Astrocyte of the hippocampus (primary cell): Measurements from ENCODE around the gene LGALS8.
"Not testable (repeated sequence)": the region's sequence is repeated elsewhere in the genome, so short reads cannot be mapped to it uniquely, and the experiment has no call there.

Source experiments
- DNase-seq: peaks from one replicate; pipeline ENCODE4 v3.0.0; 2011; ENCODE audit warnings: low read depth, low spot score

The LGALS8 gene

DNA sequence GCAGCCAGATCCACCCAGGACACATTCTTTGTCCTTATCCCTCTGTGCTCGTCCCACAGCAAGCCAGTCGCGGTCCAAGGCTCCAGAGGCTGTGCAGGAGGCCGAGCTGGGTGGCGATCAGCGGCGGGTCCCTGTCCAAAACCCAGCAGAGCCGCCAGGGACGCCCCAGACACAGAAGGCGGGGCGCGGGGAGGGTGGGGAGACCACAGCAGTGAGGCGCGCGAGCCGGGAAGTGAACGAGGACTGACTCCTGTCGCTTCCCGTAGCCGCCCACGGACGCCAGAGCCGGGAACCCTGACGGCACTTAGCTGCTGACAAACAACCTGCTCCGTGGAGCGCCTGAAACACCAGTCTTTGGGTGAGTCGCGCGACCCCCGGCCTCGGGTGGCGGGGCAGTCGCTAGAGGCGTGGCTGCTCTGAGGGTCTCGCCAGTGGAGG lies at the start of gene LGALS8:
Gene LGALS8, plus strand, starts transcription at position 279 of the 438 bp plus-strand sequence. CDS start 2,089 bp downstream, outside the sequence.
- DNase-seq: peak; percentile 86

DNA sequence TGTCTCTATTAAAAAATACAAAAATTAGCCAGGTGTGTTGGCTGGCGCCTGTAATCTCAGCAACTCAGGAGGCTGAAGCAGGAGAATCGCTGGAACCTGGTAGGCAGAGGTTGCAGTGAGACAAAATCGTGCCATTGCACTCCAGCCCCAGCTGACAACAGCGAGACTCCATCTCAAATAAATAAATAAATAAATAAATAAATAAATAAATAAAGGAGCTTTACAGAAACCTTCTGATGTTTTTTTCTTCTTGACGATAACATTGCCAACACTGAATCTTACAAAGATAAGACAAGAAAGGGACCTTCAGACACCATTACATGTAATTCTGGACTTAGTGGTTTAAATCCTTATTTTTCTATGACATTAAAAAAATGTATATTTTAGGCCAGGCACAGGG lies 47.8 kb upstream of the LGALS8 start:
- no peak for DNase-seq

DNA sequence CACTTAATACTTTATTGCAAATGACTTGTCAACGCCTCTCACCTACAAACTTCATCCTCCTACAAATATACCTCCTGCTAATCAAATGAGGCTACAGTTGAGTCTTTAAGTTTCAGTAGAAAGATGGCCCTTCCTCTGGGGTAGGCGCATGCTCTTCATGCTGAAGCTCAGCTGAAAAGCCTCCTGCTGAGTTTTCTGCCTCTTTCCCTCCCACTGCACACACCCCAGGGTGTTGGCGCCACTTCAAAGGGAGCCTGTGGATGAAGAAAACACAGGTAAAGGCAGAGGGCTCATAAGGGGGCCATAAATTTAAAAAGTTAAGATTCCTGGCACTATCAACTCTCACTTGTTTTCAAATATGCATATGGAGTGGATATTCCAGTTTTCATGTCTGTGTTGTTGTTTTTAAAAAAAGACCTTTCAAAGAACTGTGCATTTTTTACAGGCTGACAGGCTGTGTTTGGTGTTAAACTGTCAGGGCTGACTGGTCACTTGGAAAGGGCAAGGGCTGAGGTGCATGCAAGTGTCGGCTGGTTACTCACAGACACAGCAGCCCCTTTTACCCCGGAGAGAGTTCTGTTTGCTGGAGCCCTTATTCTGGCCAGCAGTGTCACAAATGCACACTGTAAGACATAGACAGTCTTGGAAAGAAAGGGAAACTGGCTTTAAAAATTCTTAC lies 42.9 kb upstream of the LGALS8 start:
- DNase-seq: no peak

DNA sequence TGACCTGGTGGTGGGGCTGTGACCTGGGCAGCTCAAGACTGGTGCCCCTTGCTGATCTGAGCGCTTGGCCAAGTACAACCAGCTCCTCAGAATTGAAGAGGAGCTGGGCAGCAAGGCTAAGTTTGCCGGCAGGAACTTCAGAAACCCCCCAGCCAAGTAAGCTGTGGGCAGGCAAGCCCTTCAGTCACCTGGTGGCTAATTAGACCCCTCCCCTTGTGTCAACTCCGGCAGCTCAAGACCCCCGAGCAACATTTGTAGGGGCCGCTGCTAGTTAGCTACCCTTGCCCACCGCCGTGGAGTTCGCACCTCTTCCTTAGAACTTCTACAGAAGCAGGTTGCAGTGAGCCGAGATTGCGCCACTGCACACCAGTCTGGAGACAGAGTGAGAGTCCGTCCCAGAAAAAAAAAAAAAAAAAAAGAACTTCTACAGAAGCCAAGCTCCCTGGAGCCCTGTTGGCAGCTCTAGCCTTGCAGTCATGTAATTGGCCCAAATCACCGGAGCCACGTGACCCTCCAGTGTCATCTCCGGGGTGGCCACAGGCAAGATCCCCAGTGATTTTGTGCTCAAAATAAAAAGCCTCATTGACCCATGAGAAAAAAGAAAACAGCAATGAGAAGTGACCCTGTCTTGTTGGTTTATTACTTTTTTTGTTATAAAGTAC lies 39.3 kb upstream of the LGALS8 start:
- DNase-seq: no peak

DNA sequence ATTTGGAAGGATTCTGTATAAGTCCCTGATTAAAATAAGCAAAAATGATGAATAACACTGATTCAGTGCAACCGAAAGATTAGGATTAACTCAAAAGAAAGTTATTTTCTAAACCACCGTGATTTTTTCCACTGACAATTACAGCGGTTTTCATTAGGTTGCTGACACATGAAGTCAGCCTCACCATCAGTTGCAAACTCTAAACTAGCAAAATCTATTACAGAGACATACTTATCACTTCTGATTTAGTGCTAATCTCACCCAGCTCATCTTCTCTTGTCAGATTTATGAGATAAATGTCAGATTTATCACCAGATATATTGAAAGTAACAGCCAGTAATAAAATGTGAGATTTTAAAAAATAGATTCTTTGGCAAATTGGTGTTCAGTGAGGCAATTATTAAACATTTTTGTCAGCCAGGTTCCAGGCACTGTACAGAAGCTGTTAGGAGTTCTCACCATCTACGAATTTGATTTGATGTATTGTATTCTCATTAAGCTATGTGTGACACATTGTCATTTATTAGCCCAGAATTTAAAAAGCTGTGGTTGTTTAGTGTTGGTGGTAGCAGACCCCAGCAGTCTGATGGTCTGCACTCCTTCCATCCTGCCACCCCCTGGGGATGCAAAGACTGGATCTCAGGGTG lies 37.3 kb upstream of the LGALS8 start:
- no peak for DNase-seq

DNA sequence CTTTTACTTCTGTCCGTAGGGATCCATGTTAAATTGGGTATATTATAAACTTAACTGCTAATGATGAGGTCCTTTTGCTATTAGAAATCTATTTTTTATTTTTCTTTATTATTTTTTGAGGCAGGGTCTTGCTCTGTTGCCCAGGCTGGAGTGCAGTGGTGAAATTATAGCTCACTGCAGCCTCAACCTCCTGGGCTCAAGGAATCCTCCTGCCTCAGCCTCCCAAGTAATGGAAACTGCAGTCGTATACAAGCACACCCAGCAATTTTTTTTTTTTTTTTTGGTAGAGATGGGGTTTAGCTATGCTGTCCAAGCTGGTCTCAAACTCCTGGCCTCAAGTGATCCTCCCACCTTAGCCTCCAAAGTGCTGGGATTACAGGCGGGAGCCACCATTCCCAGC lies 34.6 kb upstream of the LGALS8 start:
- DNase-seq: not testable (repeated sequence)

DNA sequence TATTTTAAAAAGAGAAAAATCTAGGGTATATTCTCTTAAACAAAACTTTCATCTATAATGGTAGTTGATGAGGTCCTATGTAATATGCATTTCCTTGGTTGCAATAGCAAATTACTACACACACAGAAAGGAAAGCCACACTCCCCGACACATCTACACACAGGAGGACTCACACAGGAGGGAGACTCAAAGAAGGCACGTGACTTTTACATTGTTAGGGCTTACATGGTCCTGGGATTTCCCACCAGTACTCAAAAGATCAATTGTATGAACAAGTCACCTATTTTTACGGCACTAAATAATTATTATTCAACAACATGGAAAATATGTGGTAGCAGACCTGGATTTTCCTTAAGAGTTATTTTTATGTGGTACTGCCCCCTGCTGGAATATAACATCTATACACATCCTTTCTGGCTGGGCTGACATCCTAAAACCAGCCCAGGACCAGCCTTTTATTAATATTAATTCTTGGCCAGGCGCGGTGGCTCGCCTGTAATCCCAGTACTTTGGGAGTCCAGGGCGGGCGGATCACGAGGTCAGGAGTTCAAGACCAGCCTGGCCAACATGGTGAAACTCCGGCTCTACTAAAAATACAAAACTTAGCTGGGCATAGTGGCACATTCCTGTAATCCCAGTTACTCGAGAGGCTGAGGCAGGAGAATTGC lies 33.9 kb upstream of the LGALS8 start:
- peak; percentile 72 for DNase-seq

DNA sequence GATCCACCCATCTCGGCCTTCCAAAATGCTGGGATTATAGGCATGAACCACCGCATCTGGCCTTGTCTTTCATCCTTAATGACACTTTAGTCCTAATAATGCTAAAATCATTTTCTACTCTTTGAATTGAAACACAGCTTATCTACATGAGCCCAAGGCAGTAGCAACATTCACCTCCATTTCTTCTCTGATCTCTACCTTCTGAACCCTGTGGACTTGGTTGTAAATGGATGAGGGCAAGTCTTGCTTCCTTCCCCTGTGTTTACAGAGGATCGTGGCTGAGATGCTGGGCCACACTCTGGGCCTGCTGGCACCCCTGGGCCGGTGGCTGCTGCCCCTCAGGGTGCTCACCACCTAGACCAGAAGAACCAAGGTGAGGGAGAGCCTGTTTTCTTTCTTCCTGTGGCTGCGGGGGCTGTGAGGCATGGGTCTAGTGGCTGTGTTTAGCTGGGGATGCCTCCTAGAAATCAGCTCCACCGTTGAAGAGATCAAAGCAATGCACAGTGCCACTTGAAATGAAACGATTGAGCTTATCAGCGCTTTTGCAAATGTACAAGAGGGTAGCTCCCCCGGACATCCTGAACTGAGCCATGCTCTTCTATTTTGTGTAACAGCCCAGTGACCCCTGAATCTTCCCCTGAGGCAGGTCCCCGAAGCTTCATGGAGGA lies 32.2 kb upstream of the LGALS8 start:
- no peak for DNase-seq

DNA sequence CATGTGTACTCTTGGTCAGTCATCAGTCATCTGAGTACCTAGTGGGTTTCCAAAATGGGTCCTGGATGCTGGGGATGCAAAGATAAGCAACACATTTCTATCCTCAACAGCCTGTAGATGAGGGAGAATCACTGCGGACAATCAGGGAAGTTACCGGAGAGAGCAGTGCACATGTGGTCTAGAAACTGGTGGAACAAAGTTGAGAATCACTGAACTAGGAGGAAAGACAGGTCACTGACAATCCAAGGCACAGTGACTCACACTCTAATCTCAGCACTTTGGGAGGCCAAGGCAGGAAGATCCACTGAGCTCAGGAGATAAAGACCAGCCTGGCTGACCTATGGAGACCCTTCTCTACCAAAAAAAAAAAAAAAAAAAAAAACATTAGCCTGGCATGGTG lies 31.4 kb upstream of the LGALS8 start:
- DNase-seq: no peak

DNA sequence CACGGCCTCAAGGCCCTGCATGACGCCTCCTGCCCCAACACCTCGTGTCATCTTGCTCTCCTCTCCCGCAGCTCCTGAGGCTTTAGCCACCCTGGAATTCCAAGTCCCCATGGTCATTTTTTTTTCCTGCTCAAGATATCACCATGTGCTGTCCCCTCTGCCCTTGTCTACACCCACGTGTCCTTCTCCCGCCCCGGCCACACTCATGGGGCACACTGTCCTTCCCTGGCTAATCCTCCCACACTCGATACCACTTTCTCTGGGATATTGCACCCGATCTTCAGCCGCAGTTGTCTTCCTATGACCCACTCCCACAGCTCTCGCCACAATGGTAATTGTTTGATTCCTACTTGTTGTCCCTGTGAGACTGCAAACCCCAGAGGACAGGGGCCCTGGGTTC lies 29.7 kb upstream of the LGALS8 start:
- no peak for DNase-seq

DNA sequence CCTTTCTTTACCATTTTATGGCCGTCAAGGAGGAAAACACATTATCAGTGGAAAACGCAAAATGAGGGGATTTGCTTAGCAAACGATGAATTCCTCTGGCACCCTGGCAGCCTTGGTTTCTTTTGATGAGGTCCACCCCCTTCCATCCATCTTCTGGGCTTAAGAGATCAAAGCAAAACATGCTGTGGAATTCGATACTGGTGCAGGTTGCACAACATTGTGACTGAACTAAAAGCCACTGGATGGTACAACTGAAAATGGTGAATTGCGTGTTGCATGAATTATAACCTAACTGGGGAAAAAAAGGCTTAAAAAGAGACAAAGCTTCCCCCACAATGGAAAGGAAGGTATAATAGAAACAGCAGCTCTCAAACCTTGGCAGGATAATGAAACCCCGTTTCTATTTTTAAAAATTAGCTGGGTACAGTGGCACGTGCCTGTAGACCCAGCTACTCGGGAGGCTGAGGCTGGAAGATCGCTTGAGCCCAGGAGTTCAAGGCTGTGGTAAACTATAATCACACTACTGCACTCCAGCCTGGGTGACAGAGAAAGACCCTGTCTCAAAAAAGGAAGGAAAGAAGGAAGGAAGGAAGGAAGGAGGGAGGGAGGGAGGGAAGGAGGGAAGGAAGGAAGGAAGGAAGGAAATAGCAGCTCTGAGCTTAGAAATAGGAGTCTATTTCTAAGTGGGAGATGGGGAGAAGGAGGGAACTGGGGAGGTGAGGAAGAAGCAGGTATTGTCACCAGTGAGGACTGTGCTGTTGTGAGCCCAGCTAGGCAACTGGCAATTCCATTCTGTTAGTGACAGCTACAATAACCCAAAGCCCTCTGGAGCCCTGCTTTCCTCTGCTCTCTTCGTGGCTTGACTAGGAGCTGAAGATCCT lies 29.0 kb upstream of the LGALS8 start:
- DNase-seq: peak; percentile 58

DNA sequence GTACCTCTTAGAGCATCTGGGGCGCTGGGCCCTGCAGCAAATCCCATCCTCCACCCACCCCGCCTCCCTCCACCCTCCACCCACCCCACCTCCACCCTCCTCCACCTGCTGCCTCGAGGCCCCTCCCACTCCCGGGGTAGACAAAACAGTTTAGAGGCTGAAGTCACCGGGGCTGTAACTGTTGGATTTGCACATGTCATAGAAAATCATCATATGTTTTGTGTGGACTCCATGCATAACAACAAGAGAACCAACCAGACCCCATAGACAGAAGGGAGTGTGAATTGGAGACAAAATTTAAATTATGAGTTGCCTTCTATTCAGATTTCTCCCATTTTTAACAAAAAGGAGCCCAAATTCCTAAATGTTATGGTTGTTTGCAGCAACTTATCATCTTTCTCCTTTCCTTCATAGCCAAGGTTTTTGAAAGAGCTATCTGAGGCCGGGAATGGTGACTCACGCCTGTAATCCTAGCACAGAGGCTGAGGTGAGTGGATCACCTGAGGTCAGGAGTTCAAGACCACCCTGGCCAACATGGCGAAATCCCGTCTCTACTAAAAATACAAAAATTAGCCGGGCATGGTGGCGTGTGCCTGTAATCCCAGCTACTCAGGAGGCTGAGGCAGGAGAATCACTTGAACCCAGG lies 28.2 kb upstream of the LGALS8 start:
- DNase-seq: no peak

DNA sequence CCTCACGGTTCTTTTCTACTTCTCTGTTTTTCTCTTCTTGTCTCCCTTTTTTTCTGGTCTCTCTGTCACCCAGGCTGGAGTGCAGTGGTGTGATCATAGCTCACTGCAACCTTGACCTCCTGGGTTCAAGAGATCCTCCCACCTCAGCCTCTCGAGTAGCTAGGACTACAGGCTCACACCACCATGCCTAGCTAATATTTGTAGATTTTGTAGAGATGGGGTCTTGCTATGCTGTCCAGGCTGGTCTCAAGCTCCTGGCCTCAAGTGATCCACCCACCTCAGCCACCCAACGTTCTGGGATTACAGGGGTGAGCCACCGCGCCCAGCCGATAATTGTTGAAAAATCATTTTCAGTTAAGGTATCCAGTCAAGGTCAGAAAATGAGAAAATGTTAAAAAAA lies 25.9 kb upstream of the LGALS8 start:
- DNase-seq: no peak

DNA sequence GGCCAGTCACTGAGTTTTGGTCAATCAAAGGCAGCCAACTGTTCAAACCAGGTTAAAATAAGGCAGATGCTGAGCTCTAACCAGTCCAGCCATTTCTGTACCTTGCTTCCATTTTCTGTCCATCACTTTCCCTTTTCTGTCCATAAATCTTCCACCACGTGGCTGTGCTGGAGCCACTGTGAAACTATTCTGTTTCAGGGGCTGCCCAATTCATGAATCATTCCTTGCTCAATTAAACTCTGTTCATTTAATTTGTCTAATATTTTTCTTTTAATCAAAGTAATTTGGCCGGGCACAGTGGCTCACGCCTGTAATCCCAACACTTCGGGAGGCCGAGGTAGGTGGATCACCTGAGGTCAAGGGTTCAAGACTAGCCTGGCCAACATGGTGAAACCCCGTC lies 22.7 kb upstream of the LGALS8 start:
- DNase-seq: no peak

DNA sequence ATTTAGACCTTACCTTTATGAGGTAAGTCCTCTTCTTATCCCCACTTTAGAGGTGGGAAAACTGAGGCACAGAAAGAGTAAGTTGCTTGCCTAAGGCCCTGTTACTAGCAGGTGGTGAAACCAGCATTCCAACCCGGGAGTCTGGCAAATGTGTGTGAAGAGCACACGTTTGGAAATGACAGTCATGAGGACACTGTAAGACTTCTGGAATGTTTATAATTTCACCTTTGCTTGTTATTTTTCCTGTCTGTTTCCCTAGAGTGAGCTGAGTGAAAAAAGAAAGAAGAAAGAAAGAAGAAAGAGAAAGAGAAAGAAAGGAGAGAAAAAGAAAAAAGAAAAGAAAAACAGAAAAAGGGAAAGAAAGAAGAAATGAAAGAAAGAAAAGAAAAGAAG lies 21.2 kb upstream of the LGALS8 start:
- DNase-seq: peak; percentile 26

DNA sequence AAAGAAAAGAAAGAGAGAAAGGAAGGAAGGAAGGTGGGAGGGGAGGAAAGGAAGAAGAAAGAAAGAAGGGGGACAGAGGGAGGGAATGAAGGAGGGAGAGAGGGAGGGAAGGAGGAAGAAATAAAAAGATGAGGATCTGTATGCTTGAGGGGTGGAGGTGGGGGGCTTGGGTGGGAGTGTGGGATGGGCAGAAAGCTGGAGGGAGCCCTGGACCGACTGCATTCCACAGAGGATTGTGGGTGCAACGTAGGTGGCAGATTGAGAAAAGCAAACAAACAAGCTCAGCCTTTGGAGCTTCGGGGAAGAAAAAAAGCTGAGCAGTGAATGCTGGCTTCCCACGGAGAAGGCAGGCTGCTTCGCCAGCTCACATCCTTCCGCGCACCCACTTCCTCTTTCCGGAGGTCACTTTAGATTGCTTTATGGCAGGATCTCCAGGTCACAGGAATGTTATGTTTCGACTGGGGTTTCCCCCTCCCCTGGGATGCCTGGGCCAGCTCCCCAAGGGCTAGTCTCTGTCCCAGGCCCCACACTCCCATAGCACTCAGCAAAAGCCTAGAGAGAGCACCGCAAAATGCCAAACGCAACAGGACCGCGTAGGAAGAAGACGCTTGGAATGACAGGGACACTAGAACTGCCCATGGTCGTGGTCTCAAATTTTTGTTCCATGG lies 20.7 kb upstream of the LGALS8 start:
- DNase-seq: peak; percentile 91

DNA sequence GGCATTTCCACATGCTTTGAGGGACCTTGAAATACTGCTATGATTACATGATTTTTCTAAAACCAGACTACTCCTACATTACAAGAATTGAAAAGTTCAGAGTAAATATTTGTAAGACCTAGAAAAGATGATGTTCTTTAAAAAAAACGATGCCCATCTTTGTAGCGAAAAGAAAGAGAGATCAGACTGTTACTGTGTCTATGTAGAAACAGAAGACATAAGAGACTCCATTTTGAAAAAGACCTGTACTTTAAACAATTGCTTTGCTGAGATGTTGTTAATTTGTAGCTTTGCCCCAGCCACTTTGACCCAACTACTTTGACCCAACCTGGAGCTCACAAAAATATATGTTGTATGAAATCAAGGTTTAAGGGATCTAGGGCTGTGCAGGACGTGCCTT lies 19.4 kb upstream of the LGALS8 start:
- not testable (repeated sequence) for DNase-seq

DNA sequence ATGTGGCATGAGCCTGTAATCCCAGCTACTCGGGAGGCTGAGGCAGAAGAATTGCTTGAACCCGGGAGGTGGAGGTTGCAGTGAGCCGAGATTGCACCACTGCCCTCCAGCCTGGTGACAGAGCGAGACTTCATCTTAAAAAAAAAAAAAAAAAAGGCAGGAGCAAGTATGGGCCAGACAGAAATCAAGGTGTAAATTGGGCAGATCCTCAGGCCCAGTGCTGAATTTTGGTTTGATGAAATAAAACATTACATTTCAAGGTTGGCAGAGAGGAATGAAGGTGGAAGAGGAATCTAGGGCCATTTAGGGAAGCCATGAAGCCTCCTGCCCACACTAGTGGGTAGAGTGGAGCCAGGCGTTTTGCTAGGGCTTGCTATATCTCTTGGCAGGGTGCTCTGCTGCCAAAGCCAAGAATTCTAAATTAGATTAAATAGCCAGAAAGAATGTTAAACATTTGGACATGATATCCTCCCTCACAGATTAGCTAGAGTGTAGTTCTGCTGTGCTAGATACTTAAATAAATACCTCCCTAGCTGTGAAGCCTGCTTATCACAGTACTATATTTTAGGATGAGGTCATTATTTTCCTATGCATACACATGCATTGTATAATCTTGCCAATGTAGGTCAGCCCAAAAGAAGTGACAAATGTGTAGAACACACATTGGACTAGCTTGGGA lies 16.6 kb upstream of the LGALS8 start:
- peak; percentile 79 for DNase-seq

DNA sequence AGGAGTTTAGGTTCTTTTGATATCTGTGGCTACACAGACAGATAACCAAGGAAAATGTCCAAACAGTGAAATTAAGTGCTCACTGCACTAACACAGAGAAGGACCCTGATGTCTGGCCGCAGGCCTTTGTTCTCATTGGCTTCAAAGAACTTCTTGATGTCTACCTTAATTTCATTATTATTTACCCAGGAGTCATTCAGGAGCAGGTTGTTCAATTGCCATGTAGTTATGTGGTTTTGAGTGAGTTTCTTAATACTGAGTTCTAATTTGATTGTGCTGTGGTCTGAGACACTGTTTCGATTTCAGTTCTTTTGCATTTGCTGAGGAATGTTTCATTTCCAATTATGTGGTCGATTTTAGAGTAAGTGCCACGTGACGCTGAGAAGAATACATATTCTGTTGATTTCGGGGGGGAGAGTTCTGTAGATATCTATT lies 15.2 kb upstream of the LGALS8 start:
- no peak for DNase-seq
